PC-3 (cell line): Measurements from ENCODE around the gene BMF.

Experiments used
- CTCF ChIP-seq: fragments of 300-600 bp; sonication (generic); conservative IDR thresholded peaks from 2 replicates; pipeline ENCODE4 v1.5.1; 2017; ENCODE audit warnings: antibody characterized with exemption, low read depth, mild to moderate bottlenecking, low read length
- EZH2 ChIP-seq: fragments of 300-600 bp; sonication (generic); IDR thresholded peaks from one replicate; pipeline ENCODE4 v1.6.1; 2017; ENCODE audit warnings: antibody characterized with exemption, mild to moderate bottlenecking, low read length; ENCODE audit not compliant: unreplicated experiment
- EZH2phosphoT487 ChIP-seq: fragments of 300-600 bp; sonication (generic); IDR thresholded peaks from 2 replicates; pipeline ENCODE4 v1.6.1; 2018; ENCODE audit warnings: mild to moderate bottlenecking, antibody characterized with exemption, low read length, borderline replicate concordance

GRCh38 chr15:40108061-40108854 lies 421 bp downstream of the BMF start:
- TF ChIP-seq CTCF (no peak), EZH2phosphoT487 (no peak), EZH2 (no peak)
